ENCODE measurements around the gene DHRS11. TPM values are rescaled to one million over a fixed set of nuclear protein-coding genes. Genes with fewer than 3 reads are reported as not detected.

The DHRS11 gene
- polyA plus RNA-seq, 1 of the 3 experiments (the other 2 are of a cell fraction), result 31.6 TPM

- peaks cover 0 to 2% of the 10 kb centered on the region in 2 experiments; a peak in 1 of 4 replicates for H3K4me1 ChIP-seq (ENCODE audit: control insufficient read depth in 1 of 2, insufficient read depth in 2 of 2, low read depth in 1 of 2, low read length in 1 of 2)
- TF ChIP-seq IRF3 (IDR thresholded peaks at IDR 0.05; ENCODE audit: low read depth, low read length), result no peak
- no peak for TF ChIP-seq FOXJ3 (CRISPR knock-in tag; IDR thresholded peaks at IDR 0.05)
- TF ChIP-seq USF1 (IDR thresholded peaks at IDR 0.05; ENCODE audit: borderline replicate concordance, low read depth), result no peak
- TF ChIP-seq GABPA (IDR thresholded peaks at IDR 0.05; ENCODE audit: low read depth), result no peak
- no peaks in the 10 kb centered on the region for H3K79me2 ChIP-seq (ENCODE audit: insufficient read depth)
- H3K36me3 ChIP-seq (replicated peaks in 1 of 2; ENCODE audit: control insufficient read depth in 1 of 2, insufficient read depth in 2 of 2, low read length in 1 of 2), result no peaks in the 10 kb centered on the region
- H3K4me3 ChIP-seq (ENCODE audit: low read depth in 2 of 2, low read length in 1 of 2), result no peak overlapping the region
- no peaks in the 10 kb centered on the region for H3K9me2 ChIP-seq
- no peak overlapping the region for H3K27ac ChIP-seq (ENCODE audit: low read depth in 2 of 2, low read length in 1 of 2)
- no peaks in the 10 kb centered on the region for H3K9me3 ChIP-seq
- H3K9ac ChIP-seq, result no peak overlapping the region
- ChIA-PET CTCF (interaction anchor here (0.9 to 3.2 kb wide), 3 partner anchors 11 to 407 kb away, joined by 3 to 13 read pairs (median 3); no protein-coding TSS in a partner anchor), POLR2A (no interaction called here)
- H3K27me3 ChIP-seq (ENCODE audit: insufficient read depth), result peaks cover 40% of the 10 kb centered on the region
- no peaks in the 10 kb centered on the region for H3F3A ChIP-seq (replicated peaks; ENCODE audit: insufficient read depth)
- H2AFZ ChIP-seq (ENCODE audit: low read depth), result no peak overlapping the region
- no peak overlapping the region for H3K4me2 ChIP-seq
- no peaks in the 10 kb centered on the region for H4K20me1 ChIP-seq (ENCODE audit: insufficient read depth)
- WGBS (ENCODE audit: low lambda C conversion rate), result 80% methylated on average over 2 of the region's 2 CpGs
- DNase-seq, result no peak
Observed at GRCh38 chr17:36640346-36640745, 48.7 kb downstream of the DHRS11 start.

- no peaks in the 10 kb centered on the region for H3K36me3 ChIP-seq (replicated peaks in 1 of 2; ENCODE audit: control insufficient read depth in 1 of 2, insufficient read depth in 2 of 2, low read length in 1 of 2)
- CTCF ChIA-PET, result interaction anchor here (0.9 to 1.0 kb wide), 3 partner anchors 11 to 407 kb away, joined by 3 to 5 read pairs (median 3); no protein-coding TSS in a partner anchor
- H3F3A ChIP-seq (replicated peaks; ENCODE audit: insufficient read depth), result no peaks in the 10 kb centered on the region
- H3K79me2 ChIP-seq (ENCODE audit: insufficient read depth), result no peaks in the 10 kb centered on the region
- no peak for TF ChIP-seq FOXJ3 (CRISPR knock-in tag; IDR thresholded peaks at IDR 0.05)
- TF ChIP-seq MAX (IDR thresholded peaks at IDR 0.05; ENCODE audit: low read depth), result no peak
- no peak for TF ChIP-seq RFX5 (IDR thresholded peaks at IDR 0.05; ENCODE audit: low read length)
- no peak for TF ChIP-seq REST (IDR thresholded peaks at IDR 0.05; ENCODE audit: low read depth, low read length)
- no peak for TF ChIP-seq FOSL2 (IDR thresholded peaks at IDR 0.05; ENCODE audit: borderline replicate concordance, low read depth)
- TF ChIP-seq TEAD4 (IDR thresholded peaks at IDR 0.05; ENCODE audit: borderline replicate concordance, insufficient read depth), result no peak
- TF ChIP-seq PBX3 (IDR thresholded peaks at IDR 0.05), result no peak
- no peak for TF ChIP-seq NRF1 (IDR thresholded peaks at IDR 0.05; ENCODE audit: low read depth, low read length)
- no peak for TF ChIP-seq TAF1 (IDR thresholded peaks at IDR 0.05; ENCODE audit: borderline replicate concordance, low read depth, low read length)
- TF ChIP-seq USF2 (IDR thresholded peaks at IDR 0.05; ENCODE audit: borderline replicate concordance, low read depth, low read length), result no peak
- TF ChIP-seq YY1 (IDR thresholded peaks at IDR 0.05; ENCODE audit: low read depth), result no peak
- no peak for TF ChIP-seq CTCF (IDR thresholded peaks at IDR 0.05)
- POLR2A ChIA-PET, result no interaction called here
- no peaks in the 10 kb centered on the region for H3K9me2 ChIP-seq
- no peak overlapping the region for H2AFZ ChIP-seq (ENCODE audit: low read depth)
- peaks cover 0 to 2% of the 10 kb centered on the region in 2 experiments; a peak in 1 of 4 replicates for H3K4me1 ChIP-seq (ENCODE audit: control insufficient read depth in 1 of 2, insufficient read depth in 2 of 2, low read depth in 1 of 2, low read length in 1 of 2)
- peaks cover 40% of the 10 kb centered on the region for H3K27me3 ChIP-seq (ENCODE audit: insufficient read depth)
- 95% methylated on average over 6 of the region's 10 CpGs for WGBS (ENCODE audit: low lambda C conversion rate)
- H3K9me3 ChIP-seq, result no peaks in the 10 kb centered on the region
- H3K27ac ChIP-seq (ENCODE audit: low read depth in 2 of 2, low read length in 1 of 2), result no peak overlapping the region
- no peak overlapping the region for H3K4me2 ChIP-seq
- H3K4me3 ChIP-seq (ENCODE audit: low read depth in 2 of 2, low read length in 1 of 2), result no peak overlapping the region
- no peak overlapping the region for H3K9ac ChIP-seq
- H4K20me1 ChIP-seq (ENCODE audit: insufficient read depth), result no peaks in the 10 kb centered on the region
- no peak for DNase-seq
Observed at GRCh38 chr17:36640836-36641235, 49.2 kb downstream of the DHRS11 start.
